Nasal cavity respiratory epithelium epithelial cell of viscerocranial mucosa (primary cell): ENCODE measurements around the gene RERG. TPM values are rescaled to one million over a fixed set of nuclear protein-coding genes. Genes with fewer than 3 reads are reported as not detected.

Experiments
- total RNA-seq: library from RNA; depleted of rRNA; stranded (reverse); fragments of >200 nt; gene quantifications from 2 replicates; pipeline ENCODE4 v1.2.3, GENCODE V29; 2014

Gene RERG
- total RNA-seq = under 0.01 and 0.36 TPM in 2 replicates

GRCh38 chr12:15220915-15221885 lies at the start of gene RERG:
RERG (minus strand) TSS chr12:15221417; CDS start chr12:15217489, 3,928 bp downstream.

Other genes with a start within 250 kb of the RERG start
- not detected in 2 replicates for gene PDE6H, start 248.4 kb downstream of the RERG start, total RNA-seq
- under 0.01 and 0.07 TPM in 2 replicates for gene PTPRO, start 101.1 kb upstream of the RERG start, total RNA-seq